Lung microvascular endothelial cell (primary cell): ENCODE measurements around the gene ARFGEF3. TPM values are rescaled to one million over a fixed set of nuclear protein-coding genes. Genes with fewer than 3 reads are reported as not detected.
A peak's percentile ranks its signal among the peaks of the same experiment; 100 is the strongest.

ENCODE experiments used
- DNase-seq, 2 donors: peaks; one replicate each; pipeline versions ENCODE4 v3.0.0 to v3.0.0-alpha.2; 2010; ENCODE audit warnings: low read depth in 2 of 2
- total RNA-seq: library from RNA; depleted of rRNA; stranded (reverse); fragments of >200 nt; gene quantifications from 2 replicates; pipeline ENCODE4 v1.2.1, GENCODE V29; 2014

The ARFGEF3 gene
- total RNA-seq, 1 donor from 2014 or later, result 1.8 TPM

DNA sequence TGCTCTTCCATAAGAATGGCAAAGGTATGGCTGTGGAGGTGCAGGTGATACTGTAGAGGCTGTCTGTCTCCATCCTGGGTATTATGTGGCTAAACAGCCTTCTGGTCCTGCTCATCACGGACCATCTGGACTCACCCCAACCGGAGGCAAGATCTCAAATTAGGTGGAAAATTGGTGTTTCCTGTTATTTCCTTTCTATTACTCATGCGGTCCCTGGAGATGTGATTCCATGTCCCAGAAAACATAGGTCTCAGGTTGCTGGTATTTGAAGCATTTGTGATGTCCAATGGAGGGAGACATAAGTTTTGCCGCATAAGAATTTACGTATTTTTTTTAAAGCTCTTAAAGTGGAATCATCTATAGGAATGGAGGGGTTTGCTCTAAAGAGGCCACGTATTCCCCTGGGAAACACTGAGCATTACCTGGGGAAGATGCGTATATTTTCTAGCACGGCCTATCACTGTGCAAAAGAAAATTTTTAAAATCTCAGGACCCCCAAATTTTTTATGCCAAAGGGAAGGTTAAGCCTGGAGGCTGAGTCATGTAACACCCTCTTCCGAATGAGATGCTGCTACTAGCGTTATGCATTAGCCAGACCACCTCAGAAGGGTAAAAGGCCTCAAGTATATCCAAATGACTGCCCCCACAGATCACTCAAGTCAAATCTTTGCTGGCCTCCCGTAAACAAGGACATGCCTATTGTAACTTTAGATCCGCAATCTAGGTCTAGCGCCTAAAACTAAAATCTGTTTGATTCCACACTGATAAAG, 78.9 kb downstream of the ARFGEF3 start:
- DNase-seq, result peak in 1 of 2 donors; percentile 40

DNA sequence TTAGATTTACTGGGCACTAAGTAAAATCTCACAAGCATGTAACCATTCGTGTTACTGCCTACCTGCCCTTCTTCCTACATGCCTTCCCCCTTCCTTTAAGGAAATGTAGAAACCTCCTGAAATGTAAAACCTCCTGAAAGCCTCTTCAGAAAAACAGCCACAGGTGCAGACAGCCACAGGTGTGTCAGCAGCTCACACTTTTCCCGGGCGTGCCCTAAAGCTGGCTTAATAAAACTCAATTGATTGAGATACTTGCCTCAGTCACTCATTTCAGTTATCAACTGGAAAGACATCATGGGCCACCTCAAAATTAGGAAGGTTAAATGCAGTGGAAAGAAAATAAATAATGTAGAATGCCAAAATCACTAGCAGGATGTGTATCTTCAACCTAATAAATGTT, 79.6 kb downstream of the ARFGEF3 start:
- DNase-seq, result no peak

DNA sequence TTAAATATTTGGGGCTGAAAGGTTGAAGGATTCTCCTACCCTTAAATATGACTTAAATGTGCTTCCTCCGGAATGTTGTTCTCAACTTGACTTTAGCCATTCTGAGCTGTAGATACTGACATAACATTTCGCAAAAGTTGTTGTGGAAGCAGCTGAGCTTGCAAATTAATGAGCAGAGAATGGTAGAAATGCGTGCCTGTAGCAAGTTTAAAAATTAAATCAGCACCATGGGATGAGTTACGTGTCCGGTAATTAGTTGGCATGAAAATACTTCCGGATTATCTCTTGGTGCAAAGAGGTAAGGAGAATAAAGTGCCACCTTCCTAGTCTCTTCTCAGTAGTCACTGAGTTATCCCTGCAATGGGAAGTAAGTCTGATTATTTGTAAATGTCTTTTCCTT, 80.2 kb downstream of the ARFGEF3 start:
- no peak for DNase-seq

DNA sequence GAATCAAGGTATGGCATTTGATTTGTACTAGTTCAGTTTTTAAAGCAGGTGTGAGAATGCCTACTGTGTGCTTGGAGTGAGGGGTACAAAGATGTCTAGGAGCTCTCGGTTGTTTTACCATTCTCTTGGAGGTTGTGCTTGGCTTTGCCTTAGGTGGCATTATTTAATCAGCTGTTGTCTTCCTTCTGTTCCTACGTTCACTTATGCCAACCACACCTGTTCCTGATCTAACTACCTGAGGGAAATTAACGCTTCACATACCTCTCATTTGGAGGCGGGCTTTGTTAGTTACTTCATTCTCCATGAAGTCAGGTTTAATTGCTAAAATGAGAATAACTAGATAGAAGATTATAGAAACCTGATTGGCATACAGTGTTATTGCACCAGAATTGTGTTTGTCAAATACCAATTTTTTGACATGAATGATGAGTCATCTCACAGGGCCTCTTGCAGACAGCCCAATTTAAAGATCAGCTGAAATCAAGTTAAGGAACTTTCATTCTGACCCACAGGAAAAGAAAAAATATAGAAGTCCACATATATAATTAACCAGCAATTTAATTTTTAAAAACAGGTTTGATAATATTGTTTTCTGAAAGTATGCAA, 81.4 kb downstream of the ARFGEF3 start:
- DNase-seq, result no peak

DNA sequence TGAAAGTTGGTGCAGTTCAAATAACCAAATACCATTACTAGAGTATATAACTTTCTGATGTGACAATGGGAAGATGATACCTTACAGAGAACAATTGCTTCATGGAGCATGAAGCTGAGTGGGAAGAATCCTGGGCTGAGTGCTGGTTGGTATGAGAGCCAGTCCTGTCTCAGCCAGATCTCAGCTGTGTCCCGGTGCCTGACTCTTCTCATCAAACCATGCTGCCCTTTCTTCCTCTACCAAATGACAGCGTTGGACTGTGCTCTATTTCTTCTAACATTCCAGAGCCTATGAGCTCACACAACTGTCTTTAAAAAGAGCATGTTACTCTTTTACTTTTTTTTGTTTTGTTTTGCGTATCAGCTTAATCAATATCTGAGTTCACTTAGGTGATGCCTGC, 84.0 kb downstream of the ARFGEF3 start:
- DNase-seq, result no peak

DNA sequence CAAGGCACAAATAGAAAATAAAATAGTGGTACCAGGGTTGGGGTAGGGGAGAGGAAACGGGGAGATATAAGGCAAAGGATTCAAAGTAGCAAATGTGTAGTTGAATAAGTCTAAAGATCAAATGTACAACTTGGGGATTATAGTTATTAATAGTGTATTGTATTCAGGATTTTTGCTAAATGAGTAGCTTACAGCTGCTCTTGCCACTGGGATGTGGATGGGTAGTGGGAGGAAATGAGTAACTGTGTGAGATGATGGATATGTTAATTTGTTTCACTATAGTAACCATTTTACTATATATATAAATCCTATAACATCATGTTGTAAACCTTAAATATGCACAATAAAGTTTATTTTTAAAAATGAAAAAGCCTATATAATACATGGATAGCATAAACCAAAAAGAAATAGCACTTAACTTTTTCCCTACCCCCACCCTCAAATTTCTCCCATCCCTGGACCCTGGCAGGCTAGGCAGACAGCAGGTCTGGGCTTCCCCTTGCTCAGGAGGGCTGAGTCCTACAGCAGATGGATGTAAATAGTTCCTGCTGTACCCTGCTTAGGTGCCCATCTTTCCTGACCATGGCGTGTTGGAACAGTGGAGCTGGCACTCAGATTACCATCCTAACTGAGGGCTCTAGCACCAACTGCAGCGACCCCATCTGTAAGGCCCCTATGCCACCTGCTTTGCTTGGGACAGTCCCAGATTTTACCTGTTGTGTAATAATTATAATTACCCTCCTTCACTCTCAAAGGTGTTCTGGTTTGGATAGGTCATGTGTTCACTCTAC, 85.1 kb downstream of the ARFGEF3 start:
- peak in 1 of 2 donors; percentile 70 for DNase-seq

DNA sequence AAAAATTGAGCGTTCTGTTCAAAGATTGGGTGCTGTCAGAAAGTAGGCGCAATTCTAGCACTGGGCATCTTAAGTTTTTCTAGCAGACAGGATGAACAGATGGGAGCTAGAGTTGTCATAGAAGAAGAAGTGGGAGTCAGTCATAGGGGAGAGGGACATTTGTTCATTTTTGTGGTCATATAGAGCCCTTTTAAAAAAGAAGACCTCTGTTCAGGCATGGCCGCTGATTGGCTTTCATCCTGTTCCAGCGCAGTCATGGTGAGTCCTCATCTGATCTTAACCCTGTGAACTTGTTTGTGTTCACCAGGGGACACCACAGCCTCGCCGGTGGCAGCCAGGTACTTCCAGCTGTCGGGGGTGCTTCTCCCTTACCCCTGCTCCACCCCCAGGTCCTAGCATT, 86.3 kb downstream of the ARFGEF3 start:
- no peak for DNase-seq

DNA sequence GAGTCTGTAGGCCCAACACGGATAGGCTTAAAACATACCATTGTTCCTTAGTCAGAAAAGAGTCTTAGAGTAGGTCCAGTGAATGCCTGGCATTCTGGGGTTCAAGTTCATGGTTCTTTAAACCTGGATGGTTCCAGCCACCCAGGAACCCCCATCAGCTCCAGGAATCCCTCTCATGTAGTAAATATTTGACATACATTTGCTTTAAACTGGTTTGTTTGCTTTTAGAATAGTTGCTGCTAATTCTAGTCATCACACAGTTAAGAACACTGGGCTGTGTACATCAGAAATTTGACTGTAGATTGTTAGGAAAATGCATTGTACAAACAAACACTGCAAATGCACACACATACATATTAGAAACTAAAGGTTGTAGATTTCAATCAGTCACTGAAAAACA, 87.1 kb downstream of the ARFGEF3 start:
- DNase-seq, result no peak

DNA sequence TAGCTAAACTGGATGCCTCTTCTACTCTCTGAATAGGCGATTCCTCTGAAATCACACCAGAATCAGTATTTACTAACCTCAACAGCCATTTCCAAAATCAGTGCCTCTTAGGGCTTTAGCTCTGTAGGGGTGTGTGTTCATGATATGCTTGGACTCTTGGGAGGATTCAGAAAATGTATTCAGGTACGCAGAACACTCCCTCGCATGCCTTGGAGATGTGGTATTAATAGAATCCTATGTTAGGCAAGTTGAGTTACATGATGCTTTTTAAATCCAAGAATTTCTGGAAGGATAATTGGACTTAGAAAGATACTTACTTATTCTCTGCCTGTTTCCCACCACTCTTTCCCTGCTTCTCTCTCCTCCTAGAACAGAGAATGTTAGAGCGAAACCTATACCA, 88.3 kb downstream of the ARFGEF3 start:
- DNase-seq, result no peak

DNA sequence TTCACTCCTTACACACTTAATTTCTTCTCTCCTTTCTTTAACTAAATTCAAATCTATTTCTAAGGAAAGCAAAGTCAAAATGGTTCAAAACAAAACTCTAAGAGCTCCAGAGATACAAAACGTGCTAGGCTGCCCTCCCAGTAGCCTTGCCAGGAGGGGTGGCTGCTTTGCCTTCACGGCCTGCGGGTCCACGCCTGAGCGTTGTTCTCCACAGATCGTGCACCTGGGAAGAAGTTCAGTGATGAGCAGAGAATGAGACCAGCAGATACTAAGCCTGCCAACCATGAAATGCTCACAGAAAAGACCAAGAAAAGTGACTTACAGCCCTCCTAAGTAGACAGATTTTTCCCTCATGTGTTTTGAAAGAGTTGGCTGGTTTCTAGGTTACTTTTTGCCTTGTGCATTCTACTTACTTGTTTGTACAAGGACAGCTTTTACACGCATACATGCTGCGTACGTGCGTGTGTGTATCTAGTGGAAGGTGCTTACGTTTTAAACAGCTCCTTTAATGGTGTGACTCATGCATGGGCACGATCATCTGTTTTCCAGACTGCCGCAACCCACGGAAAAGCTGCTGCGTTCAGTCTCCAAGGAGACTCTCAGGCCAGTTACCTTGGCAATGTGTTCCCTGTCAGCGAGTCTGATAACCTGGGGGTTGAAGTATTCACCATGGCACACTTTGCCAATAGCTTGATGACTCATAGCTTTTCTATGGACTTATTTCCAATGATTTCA, 88.9 kb downstream of the ARFGEF3 start:
- peak in 1 of 2 donors; percentile 3 for DNase-seq

DNA sequence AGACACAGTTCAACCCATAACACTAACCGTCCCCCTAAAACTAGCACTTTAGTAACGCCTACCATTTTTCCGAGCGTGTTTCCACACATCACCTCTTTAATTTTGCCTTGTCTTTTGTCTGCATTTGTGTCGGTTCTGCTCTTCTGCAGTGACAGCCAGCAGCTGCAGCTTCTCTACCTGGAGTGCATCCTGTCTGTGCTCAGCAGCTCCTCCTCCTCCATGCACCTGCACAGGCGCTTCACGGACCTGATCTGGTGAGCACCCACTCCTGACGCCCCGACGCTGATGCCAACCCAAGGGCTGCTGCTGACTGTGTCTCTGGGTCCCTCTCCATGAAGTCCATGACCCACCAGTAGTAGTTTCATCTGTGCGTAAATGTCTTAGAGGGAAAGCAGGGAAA, 92.0 kb downstream of the ARFGEF3 start:
- no peak for DNase-seq

DNA sequence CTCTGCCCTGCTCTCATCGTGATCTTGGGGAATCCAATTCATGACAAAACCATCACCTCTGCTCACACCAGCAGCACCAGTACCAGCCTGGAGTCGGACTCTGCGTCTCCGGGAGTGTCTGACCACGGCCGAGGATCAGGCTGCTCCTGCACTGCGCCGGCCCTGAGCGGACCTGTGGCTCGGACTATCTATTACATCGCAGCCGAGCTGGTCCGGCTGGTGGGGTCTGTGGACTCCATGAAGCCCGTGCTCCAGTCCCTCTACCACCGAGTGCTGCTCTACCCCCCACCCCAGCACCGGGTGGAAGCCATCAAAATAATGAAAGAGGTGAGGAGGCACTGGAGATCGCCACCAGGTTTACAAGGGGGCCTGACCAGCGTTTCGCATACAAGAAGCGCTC, 93.7 kb downstream of the ARFGEF3 start:
- DNase-seq, result no peak

DNA sequence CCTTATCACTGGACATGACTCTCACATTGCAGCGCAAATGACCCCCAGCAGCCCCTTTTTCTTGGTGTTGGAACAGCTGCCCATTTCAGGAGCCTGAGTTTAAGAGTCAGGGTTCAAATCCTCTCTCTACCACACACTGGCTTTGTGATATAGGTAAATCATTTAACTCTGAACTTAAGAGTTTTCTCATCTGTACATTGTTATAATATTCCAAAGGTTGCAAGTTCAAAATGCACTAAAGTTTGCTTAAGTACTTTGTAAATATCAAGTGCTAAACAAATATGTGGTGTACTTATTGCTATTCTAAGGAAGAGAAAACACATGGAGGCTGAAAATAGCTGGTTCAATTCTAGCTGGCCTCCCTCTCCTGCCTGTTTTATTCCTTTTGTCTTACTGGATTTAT, 95.9 kb downstream of the ARFGEF3 start:
- no peak for DNase-seq

DNA sequence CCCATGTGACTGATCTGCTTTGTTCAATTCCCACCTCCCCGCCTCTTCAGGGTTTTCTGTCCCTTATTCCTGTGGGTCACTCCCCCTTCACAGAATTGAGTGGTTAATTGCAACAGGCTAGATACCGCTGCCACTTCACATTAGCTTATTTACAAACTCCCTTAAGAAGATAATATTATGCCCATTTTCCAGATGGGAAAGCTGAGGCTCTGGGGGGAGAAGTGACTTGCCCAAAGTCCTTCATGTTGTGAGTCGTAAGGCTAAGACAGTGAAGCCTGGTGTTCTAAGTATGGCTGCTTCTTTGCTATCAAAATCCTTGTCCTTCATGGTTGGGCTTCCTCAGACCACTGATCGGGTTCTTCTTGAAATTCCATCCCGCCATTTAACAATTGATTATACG, 96.5 kb downstream of the ARFGEF3 start:
- DNase-seq, result no peak

DNA sequence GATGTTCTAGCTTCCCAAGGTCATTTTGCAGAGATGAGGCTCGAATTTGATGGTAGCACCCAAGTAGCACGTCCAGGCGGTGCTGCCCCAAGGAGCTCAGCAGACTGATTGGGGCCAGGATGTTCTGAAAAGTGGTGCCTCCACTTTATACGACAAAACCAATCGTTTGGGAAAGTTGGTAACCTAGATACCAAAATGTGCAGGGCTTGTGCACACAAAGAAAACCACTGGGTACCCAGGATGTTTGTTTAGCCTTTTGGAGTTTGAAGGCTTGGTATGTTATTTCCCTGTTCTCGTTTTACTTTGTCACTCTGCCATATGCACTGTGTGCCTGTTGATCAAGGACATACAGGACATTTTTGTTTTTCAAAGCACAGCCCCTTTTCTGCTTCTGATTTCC, 97.3 kb downstream of the ARFGEF3 start:
- DNase-seq, result no peak

DNA sequence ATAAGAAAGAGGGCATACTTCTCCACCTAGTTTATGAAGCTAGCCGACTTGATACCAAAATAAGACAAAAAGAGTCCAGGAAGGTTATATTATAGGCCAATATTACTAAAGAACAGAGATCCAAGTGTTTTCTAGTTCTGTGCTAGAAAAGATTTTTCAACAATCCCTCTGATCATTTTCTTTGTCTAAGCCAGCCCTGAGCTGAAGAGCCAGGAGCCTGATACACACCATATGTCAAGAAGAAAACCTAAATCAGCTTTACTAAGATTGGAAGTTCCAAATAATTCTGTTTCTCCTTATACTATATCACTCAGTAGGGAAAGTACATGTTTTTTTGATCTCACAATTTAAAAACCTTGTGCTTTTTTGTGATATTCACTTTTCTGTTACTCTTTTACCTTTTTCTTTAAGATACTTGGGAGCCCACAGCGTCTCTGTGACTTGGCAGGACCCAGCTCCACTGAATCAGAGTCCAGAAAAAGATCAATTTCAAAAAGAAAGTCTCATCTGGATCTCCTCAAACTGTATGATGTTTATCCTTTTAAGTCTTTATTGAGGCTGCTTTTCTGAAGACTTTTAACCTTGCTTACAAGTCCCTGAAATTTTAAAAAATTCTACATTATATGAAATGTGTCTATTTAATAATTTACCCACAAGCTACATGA, 99.5 kb downstream of the ARFGEF3 start:
- no peak for DNase-seq

DNA sequence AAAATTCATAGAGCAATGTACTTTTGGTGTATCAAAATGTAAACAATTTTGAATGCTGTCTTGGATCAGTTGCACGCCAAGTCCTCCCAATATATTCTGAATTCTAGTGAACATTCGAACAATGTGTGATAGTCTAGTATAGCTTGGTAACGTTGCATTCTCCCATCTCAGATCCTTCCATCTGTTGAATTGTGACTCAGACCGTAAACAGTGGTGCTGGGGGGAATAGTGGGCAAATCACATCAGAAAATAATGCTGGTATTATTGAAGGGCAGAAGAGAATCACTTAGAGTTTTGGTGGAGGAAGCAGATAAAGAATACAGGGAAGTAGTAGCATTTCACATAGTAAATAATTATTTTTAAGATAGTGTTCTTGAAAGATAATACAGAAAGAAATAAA, 102.2 kb downstream of the ARFGEF3 start:
- DNase-seq, result no peak

DNA sequence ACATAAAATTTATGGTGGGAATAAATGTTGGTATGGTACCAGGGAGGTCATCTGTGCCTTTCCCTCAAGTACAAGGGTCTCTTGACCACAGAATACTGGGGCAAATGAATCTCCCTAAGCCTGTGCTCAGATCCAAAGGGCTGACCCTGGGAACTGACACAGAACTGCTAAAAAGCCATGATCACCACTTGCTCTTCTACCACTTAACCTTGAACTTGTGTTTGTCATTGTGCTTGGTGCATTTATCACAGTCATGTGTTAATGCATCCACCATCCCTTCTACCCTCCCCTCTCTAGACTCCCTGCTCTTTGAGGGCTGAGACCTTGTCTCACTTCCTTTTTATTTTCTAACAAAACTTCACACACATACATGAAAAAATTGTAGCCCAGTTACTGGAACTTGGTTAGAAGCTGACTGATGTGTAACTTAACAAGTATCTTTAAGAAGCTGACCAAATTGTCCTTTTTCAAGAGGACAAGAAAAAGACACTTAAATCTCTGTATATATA, 102.7 kb downstream of the ARFGEF3 start:
- no peak for DNase-seq

DNA sequence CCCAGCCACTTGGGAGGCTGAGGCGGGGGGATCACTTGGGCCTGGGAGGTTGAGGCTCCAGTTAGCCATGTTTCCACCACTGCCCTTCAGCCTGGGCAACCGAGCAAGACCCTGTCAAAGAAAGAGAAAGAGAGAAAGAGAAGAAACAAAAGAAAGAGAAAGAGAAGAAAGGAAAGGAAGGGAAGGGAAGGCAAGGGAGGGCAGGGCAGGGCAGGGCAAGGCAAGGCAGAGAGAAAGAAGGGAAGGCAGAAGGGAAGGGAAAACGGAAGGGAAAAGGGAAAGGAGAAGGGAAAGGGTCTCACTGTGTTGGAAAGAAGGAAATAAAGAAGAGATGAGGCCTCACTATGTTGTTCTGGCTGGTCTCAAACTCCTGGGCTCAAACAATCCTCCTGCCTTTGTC, 104.4 kb downstream of the ARFGEF3 start:
- DNase-seq, result no peak

DNA sequence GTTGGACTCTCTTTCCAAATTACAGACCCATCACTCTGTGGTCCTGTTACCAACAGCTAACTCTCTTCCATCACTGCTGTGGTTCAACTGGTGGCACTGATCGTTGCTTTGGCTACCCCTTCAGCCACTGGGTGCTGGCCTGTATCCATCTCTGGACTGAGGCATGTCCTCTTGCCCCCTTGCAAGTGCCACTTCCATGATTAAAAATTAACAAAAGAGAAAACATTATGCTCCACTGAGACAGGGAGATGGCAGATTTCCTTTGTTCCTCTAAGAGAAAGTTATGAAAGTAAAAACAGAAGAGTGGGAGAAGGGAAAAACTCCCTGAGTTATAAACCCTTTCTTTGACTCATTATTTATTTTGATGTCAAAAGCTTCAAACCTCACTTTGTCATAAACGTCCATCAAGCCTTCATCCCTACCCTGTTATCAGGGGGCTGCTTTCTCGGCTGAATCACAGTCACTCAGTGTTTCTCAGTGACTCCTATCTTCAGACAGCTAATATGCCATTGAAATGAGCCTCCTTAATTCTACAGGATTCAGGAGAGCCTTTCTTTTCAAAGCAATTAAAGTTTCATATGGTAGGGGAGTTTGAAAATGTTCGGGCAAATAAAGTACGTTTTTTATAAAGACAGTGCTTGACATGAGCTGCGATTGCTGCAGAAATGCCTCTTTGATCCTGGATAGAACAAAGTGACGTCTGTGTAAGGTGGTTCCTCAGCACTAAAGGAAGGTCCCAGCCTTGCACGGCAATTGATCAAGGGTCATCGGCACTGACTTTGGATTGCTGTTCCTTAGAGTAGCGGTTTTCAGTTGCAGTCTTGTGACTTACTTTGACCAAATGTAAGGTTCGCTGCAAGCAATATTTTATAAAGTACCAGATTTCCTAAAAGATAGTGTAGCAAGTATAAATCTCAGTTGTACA, 106.5 kb downstream of the ARFGEF3 start:
- DNase-seq, result no peak
